Measurements from ENCODE around the gene STXBP2. TPM values are rescaled to one million over a fixed set of nuclear protein-coding genes. Genes with fewer than 3 reads are reported as not detected.

Gene STXBP2
- total RNA-seq, 4 donors from 2014 or later: 48.8 to 89.2 (median 70.2) TPM

DNA sequence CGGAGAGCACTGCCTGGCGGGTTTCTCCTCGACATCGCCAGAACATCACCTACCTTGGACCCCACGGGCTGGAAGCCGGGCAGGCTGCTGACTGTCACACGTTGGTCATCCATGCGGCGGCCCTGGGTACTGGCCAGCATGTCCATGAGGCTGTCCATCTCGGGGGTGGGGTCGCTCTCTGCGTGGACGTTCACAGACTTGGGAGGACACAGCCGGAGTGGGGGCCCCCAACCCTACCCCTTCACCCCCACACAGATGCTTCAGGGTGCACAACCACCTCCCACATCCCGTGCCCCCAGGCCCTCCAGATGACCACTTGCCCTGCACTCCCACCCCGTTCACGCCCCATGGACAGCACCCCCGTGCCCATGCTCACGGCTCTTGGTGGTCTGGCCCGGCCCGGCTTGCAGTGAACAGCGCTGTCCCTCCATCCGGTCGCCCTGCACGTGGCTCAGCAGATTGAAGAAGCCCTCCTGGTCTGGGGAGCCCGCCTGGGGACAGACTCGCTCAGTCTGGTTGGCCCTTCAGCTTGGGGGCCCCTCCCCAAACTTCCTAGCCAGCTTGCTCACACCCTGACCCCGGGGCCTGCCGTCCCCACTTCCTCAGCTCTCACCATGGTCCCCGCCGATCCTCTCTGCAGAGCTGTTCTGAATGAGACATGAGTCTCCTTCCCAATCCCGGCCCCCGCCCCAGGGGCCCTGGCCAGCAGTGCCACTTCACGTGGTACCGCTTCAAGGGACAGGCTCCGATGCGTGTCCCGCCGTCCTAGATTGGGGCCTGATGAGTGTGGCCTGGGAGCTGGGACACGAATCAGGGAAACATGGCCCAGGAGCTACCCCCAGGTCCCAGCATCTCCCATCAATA is 4.3 kb upstream of the STXBP2 start:
- Histone ChIP-seq H3K4me3 (replicated peaks in 1 of 3) (no peak overlapping the region), H3K27ac (no peak overlapping the region), H3K4me1 (peaks cover 26 to 42% of the 10 kb centered on the region in 2 donors), H3K36me3 (no peaks in the 10 kb centered on the region), H3K9me3 (no peaks in the 10 kb centered on the region), H3K27me3 (no peaks in the 10 kb centered on the region)
- DNase-seq: no peak
- intact Hi-C loops (cut with DNase I): no loop called here
- TF ChIP-seq POLR2A (IDR thresholded peaks at IDR 0.05): no peak
- 90 to 94% methylated on average over 24 to 27 of the region's 40 CpGs for WGBS, 2 donors

DNA sequence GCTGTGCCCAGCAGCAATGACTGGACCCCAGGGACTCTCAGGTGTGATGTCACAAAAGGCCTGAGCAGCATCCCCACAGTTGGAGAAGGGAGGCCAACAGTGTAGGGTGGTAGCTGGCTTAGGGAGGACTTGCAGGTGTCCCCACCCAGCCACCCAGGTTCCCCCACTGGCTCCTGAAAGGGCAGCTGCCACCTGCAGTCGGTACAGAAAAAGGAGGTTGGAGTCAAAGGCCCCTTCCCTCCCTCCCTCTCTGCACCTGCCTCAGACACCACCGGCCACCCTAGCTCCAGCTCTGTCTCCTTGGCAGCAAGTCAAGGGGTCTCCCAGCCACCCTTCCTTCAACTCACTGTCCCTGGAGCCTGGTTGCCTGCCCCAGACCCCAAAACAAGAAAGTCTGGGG is 3.2 kb upstream of the STXBP2 start, which contains the start of gene PCP2:
Gene PCP2 (minus strand): TSS at position 22 of the 400 bp plus-strand sequence. CDS start 262 bp downstream, outside the sequence.
- H3K27me3 ChIP-seq: no peaks in the 10 kb centered on the region
- no peak for DNase-seq
- TF ChIP-seq POLR2A (IDR thresholded peaks at IDR 0.05): no peak
- TF ChIP-seq, protein P1, sequence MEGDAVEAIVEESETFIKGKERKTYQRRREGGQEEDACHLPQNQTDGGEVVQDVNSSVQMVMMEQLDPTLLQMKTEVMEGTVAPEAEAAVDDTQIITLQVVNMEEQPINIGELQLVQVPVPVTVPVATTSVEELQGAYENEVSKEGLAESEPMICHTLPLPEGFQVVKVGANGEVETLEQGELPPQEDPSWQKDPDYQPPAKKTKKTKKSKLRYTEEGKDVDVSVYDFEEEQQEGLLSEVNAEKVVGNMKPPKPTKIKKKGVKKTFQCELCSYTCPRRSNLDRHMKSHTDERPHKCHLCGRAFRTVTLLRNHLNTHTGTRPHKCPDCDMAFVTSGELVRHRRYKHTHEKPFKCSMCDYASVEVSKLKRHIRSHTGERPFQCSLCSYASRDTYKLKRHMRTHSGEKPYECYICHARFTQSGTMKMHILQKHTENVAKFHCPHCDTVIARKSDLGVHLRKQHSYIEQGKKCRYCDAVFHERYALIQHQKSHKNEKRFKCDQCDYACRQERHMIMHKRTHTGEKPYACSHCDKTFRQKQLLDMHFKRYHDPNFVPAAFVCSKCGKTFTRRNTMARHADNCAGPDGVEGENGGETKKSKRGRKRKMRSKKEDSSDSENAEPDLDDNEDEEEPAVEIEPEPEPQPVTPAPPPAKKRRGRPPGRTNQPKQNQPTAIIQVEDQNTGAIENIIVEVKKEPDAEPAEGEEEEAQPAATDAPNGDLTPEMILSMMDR (IDR thresholded peaks at IDR 0.05): no peak
- peaks cover 15 to 31% of the 10 kb centered on the region in 2 donors for H3K4me1 ChIP-seq
- no peak within 1 kb of the TSS for H3K27ac ChIP-seq
- H3K36me3 ChIP-seq: no peaks in the 10 kb centered on the region
- H3K9me3 ChIP-seq: no peaks in the 10 kb centered on the region
- H3K4me3 ChIP-seq (replicated peaks in 1 of 3): no peak within 1 kb of the TSS
- WGBS, 2 donors: 50% methylated on average over 2 of the region's 2 CpGs
- intact Hi-C loops (cut with DNase I): no loop called here

DNA sequence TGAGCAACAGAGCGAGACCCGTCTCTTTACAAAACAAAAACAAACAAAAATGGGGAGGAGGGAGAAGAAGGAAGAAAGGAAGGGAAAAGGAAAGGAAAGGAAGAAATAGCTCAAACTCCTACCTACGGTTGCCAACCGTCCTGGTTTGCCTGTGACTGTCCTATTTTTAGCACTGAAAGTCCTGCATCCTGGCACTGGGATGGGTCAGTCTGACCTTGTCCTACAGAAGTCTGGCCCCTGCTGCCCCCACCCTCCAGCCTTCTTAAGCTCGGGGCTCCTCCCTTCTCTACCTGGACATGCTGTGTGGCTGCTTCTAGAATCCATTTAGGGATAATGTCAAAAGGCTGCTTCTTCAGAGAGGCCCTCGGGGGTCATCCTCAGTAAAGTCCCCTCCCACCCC is 1.2 kb upstream of the STXBP2 start:
- no peak overlapping the region for H3K4me3 ChIP-seq (replicated peaks in 1 of 3)
- 53 to 57% methylated on average over 6 of the region's 6 CpGs for WGBS, 2 donors
- H3K36me3 ChIP-seq: no peaks in the 10 kb centered on the region
- no peaks in the 10 kb centered on the region for H3K27me3 ChIP-seq
- H3K27ac ChIP-seq: no peak overlapping the region
- DNase-seq: no peak
- H3K9me3 ChIP-seq: no peaks in the 10 kb centered on the region
- H3K4me1 ChIP-seq: peaks cover 6 to 22% of the 10 kb centered on the region in 2 donors
- intact Hi-C loops (cut with DNase I): loop anchor here (5.0 kb wide), 1 partner anchor 47 kb away; the partner anchor contains the start of gene TRAPPC5
- no peak for TF ChIP-seq POLR2A (IDR thresholded peaks at IDR 0.05)
- TF ChIP-seq, protein P1 (IDR thresholded peaks at IDR 0.05): no peak

DNA sequence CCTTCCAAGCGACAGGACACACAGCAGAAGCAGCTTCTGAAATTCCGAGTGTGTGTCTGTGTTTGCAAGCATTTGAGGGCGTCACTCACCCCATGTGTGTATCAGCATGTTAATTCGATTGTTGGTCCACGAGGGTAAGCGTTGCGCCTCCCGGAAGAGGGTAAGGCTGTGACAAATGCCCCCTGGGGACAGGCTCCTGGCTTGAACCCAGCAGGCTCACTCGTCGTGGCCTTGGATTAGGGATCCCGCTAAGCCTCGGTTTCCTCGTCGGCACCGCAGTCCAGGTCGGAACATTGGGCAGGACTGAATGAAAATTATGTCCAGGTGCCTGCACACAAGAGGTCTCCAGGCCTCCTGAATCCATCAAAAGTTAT is 606 bp upstream of the STXBP2 start:
- H3K27me3 ChIP-seq: no peaks in the 10 kb centered on the region
- 72 to 82% methylated on average over 8 to 16 of the region's 16 CpGs for WGBS, 2 donors
- TF ChIP-seq POLR2A (IDR thresholded peaks at IDR 0.05): no peak
- TF ChIP-seq, protein P1 (IDR thresholded peaks at IDR 0.05): no peak
- H3K27ac ChIP-seq: peak overlapping the region in 2 of 3 donors; percentile 18 to 58
- intact Hi-C loops (cut with DNase I): loop anchor here (5.0 kb wide), 1 partner anchor 46 kb away; the partner anchor contains the start of gene TRAPPC5
- DNase-seq: no peak
- H3K9me3 ChIP-seq: no peaks in the 10 kb centered on the region
- no peaks in the 10 kb centered on the region for H3K36me3 ChIP-seq
- peak overlapping the region in 1 of 3 donors; percentile 48 for H3K4me3 ChIP-seq (replicated peaks in 1 of 3)
- peaks cover 4 to 15% of the 10 kb centered on the region in 2 donors for H3K4me1 ChIP-seq

DNA sequence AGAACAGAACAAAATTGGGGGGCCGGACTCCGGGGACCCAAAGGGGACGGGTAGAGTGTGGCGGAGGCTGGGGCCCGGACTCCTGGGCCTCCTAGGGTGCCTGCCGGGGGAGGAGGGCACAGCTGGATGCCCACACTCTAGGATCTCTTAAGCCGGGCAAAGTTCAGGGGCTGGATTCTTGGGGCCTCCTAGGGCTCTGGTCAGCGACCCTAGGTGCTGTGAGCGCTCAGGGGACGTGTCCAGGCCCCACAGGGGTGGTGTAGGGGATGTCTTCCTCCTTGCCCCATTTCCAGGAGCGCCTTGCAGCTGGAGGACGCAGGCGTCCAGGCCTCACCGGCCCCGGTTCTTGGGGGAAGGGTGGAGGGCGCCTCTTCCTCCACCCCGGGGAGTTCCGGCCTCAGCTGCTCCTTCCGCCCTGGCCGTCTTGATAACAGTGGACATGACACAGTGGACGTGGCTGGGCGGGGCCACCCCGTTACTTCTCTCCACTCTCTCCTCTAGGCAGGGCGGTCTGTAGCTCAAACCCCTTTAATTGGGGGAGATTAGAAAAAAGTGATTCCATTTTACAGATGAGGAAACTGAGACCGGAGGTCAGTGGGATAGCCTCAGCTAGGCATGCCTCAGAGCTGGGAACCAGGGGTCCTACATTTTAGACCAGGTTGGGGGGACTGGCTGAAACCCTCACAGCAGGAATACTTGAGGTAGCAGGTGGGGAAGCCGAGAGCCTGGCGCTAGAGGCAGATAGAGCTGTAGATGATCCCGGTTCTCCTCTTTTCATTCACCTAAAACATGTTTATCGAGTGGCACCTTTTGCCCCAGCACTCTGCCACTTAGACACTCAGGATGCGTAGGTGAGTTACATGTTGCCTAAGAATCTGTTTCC is 705 bp downstream of the STXBP2 start:
- TF ChIP-seq, protein P1 (IDR thresholded peaks at IDR 0.05): no peak
- TF ChIP-seq POLR2A (IDR thresholded peaks at IDR 0.05): no peak
- DNase-seq: peak; percentile 25 to 39
- Histone ChIP-seq H3K9me3 (no peaks in the 10 kb centered on the region), H3K4me3 (replicated peaks in 1 of 3) (peak overlapping the region; percentile 33 to 73 (median 48)), H3K4me1 (peaks cover 4 to 15% of the 10 kb centered on the region in 2 donors), H3K36me3 (no peaks in the 10 kb centered on the region), H3K27ac (peak overlapping the region; percentile 42 to 78 (median 58)), H3K27me3 (no peaks in the 10 kb centered on the region)
- WGBS, 2 donors: 44% methylated on average over 20 to 26 of the region's 30 CpGs
- intact Hi-C loops (cut with DNase I): loop anchor here (5.0 kb wide), 1 partner anchor 45 kb away; the partner anchor contains the start of gene TRAPPC5

Data from thyroid gland (tissue), 4 donors.